ENCODE measurements around the gene TSC2. TPM values are rescaled to one million over a fixed set of nuclear protein-coding genes. Genes with fewer than 3 reads are reported as not detected.

The TSC2 gene
- total RNA-seq, 2 experiments from 2014 or later, result 88.4 to 90.1 TPM

- POLR2A ChIA-PET, result no interaction called here
Observed at GRCh38 chr16:2076072-2076865, 28.5 kb downstream of the TSC2 start.

GRCh38 chr16:2077016-2077415, 29.2 kb downstream of the TSC2 start:
- no peak overlapping the region for H3K4me3 Mint-ChIP-seq
- H3K27ac Mint-ChIP-seq, result no peak overlapping the region
- no peaks in the 10 kb centered on the region for H3K27me3 Mint-ChIP-seq
- H3K9me3 Mint-ChIP-seq, result no peaks in the 10 kb centered on the region
- DNase-seq, result no peak
- no peaks in the 10 kb centered on the region for H3K4me1 Mint-ChIP-seq
- ChIA-PET POLR2A (no interaction called here), CTCF (no interaction called here)
- H3K36me3 Mint-ChIP-seq (ENCODE audit: low read depth), result peaks cover 9% of the 10 kb centered on the region

More at GRCh38 chr16:2076072-2076865, 28.5 kb downstream of the TSC2 start:
- no peak for DNase-seq
- Mint-ChIP-seq H3K9me3 (no peaks in the 10 kb centered on the region), H3K4me3 (no peak overlapping the region), H3K27ac (no peak overlapping the region), H3K4me1 (no peaks in the 10 kb centered on the region), H3K27me3 (no peaks in the 10 kb centered on the region), H3K36me3 (ENCODE audit: low read depth) (peaks cover 9% of the 10 kb centered on the region)
- CTCF ChIA-PET, result no interaction called here

- H3K27ac Mint-ChIP-seq, result no peak overlapping the region
- ChIA-PET CTCF (no interaction called here), POLR2A (no interaction called here)
- H3K4me1 Mint-ChIP-seq, result no peaks in the 10 kb centered on the region
- no peaks in the 10 kb centered on the region for H3K27me3 Mint-ChIP-seq
- DNase-seq, result no peak
- no peaks in the 10 kb centered on the region for H3K9me3 Mint-ChIP-seq
- no peak overlapping the region for H3K4me3 Mint-ChIP-seq
- H3K36me3 Mint-ChIP-seq (ENCODE audit: low read depth), result peaks cover 11% of the 10 kb centered on the region
Observed at GRCh38 chr16:2077696-2078095, 29.9 kb downstream of the TSC2 start.

- no peaks in the 10 kb centered on the region for H3K4me1 Mint-ChIP-seq
- no peak overlapping the region for H3K27ac Mint-ChIP-seq
- CTCF ChIA-PET, result no interaction called here
Observed at GRCh38 chr16:2078096-2078495, 30.3 kb downstream of the TSC2 start.

GRCh38 chr16:2078691-2079090, 30.9 kb downstream of the TSC2 start:
- H3K9me3 Mint-ChIP-seq, result no peaks in the 10 kb centered on the region
- no peak overlapping the region for H3K4me3 Mint-ChIP-seq
- DNase-seq, result no peak
- ChIA-PET POLR2A (no interaction called here), CTCF (no interaction called here)
- no peaks in the 10 kb centered on the region for H3K27me3 Mint-ChIP-seq
- no peaks in the 10 kb centered on the region for H3K4me1 Mint-ChIP-seq
- H3K36me3 Mint-ChIP-seq (ENCODE audit: low read depth), result peaks cover 11% of the 10 kb centered on the region
- H3K27ac Mint-ChIP-seq, result no peak overlapping the region

More at GRCh38 chr16:2078096-2078495, 30.3 kb downstream of the TSC2 start:
- H3K9me3 Mint-ChIP-seq, result no peaks in the 10 kb centered on the region
- H3K4me3 Mint-ChIP-seq, result no peak overlapping the region
- H3K27me3 Mint-ChIP-seq, result no peaks in the 10 kb centered on the region
- DNase-seq, result no peak
- POLR2A ChIA-PET, result no interaction called here
- peaks cover 11% of the 10 kb centered on the region for H3K36me3 Mint-ChIP-seq (ENCODE audit: low read depth)

- ChIA-PET POLR2A (no interaction called here), CTCF (interaction anchor here (0.9 kb wide), 1 partner anchor 14 kb away, joined by 3 read pairs; no protein-coding TSS in a partner anchor)
- Mint-ChIP-seq H3K9me3 (no peaks in the 10 kb centered on the region), H3K4me3 (no peak overlapping the region), H3K27me3 (no peaks in the 10 kb centered on the region), H3K36me3 (ENCODE audit: low read depth) (peaks cover 11% of the 10 kb centered on the region), H3K27ac (no peak overlapping the region), H3K4me1 (no peaks in the 10 kb centered on the region)
- DNase-seq, result no peak
Observed at GRCh38 chr16:2079311-2079800, 31.6 kb downstream of the TSC2 start.

- Mint-ChIP-seq H3K9me3 (no peaks in the 10 kb centered on the region), H3K36me3 (ENCODE audit: low read depth) (peaks cover 6% of the 10 kb centered on the region), H3K4me3 (no peak overlapping the region), H3K27me3 (no peaks in the 10 kb centered on the region), H3K4me1 (no peaks in the 10 kb centered on the region), H3K27ac (no peak overlapping the region)
- ChIA-PET CTCF (interaction anchor here (0.9 kb wide), 1 partner anchor 13 kb away, joined by 3 read pairs; no protein-coding TSS in a partner anchor), POLR2A (no interaction called here)
- no peak for DNase-seq
Observed at GRCh38 chr16:2079991-2080390, 32.2 kb downstream of the TSC2 start.

GRCh38 chr16:2081201-2082084, 33.7 kb downstream of the TSC2 start:
- POLR2A ChIA-PET, result no interaction called here

GRCh38 chr16:2082171-2082982, 34.6 kb downstream of the TSC2 start:
- CTCF ChIA-PET, result no interaction called here
- Mint-ChIP-seq H3K27ac (no peak overlapping the region), H3K4me3 (no peak overlapping the region), H3K36me3 (ENCODE audit: low read depth) (peaks cover 5% of the 10 kb centered on the region), H3K27me3 (no peaks in the 10 kb centered on the region), H3K4me1 (no peaks in the 10 kb centered on the region), H3K9me3 (no peaks in the 10 kb centered on the region)
- no peak for DNase-seq
- POLR2A ChIA-PET, result no interaction called here

More at GRCh38 chr16:2081201-2082084, 33.7 kb downstream of the TSC2 start:
- Mint-ChIP-seq H3K4me1 (no peaks in the 10 kb centered on the region), H3K27me3 (no peaks in the 10 kb centered on the region), H3K27ac (no peak overlapping the region), H3K4me3 (no peak overlapping the region), H3K9me3 (no peaks in the 10 kb centered on the region), H3K36me3 (ENCODE audit: low read depth) (peaks cover 2% of the 10 kb centered on the region)
- CTCF ChIA-PET, result no interaction called here
- no peak for DNase-seq

- Mint-ChIP-seq H3K27me3 (no peaks in the 10 kb centered on the region), H3K36me3 (ENCODE audit: low read depth) (peaks cover 5% of the 10 kb centered on the region), H3K4me1 (no peaks in the 10 kb centered on the region), H3K27ac (no peak overlapping the region), H3K4me3 (no peak overlapping the region), H3K9me3 (no peaks in the 10 kb centered on the region)
- ChIA-PET CTCF (no interaction called here), POLR2A (no interaction called here)
- no peak for DNase-seq
Observed at GRCh38 chr16:2082983-2083364, 35.2 kb downstream of the TSC2 start.

GRCh38 chr16:2083409-2083808, 35.6 kb downstream of the TSC2 start:
- ChIA-PET POLR2A (no interaction called here), CTCF (no interaction called here)
- Mint-ChIP-seq H3K27ac (no peak overlapping the region), H3K27me3 (no peaks in the 10 kb centered on the region), H3K36me3 (ENCODE audit: low read depth) (peaks cover 5% of the 10 kb centered on the region), H3K9me3 (no peaks in the 10 kb centered on the region), H3K4me3 (no peak overlapping the region), H3K4me1 (no peaks in the 10 kb centered on the region)
- DNase-seq, result no peak

- no peak for DNase-seq
- Mint-ChIP-seq H3K4me3 (no peak overlapping the region), H3K4me1 (no peaks in the 10 kb centered on the region), H3K9me3 (no peaks in the 10 kb centered on the region), H3K27ac (no peak overlapping the region), H3K27me3 (no peaks in the 10 kb centered on the region), H3K36me3 (ENCODE audit: low read depth) (peaks cover 5% of the 10 kb centered on the region)
- ChIA-PET CTCF (no interaction called here), POLR2A (no interaction called here)
Observed at GRCh38 chr16:2083876-2084780, 36.3 kb downstream of the TSC2 start.

All from activated CD4-positive, alpha-beta memory T cell treated with anti-CD3 and anti-CD28 coated beads, Interleukin-2, amount 10 ng/mL, durations not matched to agents 7 days and 5 days (primary cell).